Erythroblast (primary cell): ENCODE measurements around the gene EIF4H.
"Not testable (repeated sequence)": the region's sequence is repeated elsewhere in the genome, so short reads cannot be mapped to it uniquely, and the experiment has no call there.

ENCODE experiments used
- DNase-seq, 2 experiments: peaks; one replicate each; lab custom pipeline; 2025; lab: John Stamatoyannopoulos, UW
- GATA1 ChIP-seq: IDR thresholded peaks from 2 replicates; pipeline ENCODE4 v1.6.1; 2011; ENCODE audit warnings: low read depth, mild to moderate bottlenecking, control low read depth, low read length, moderate library complexity
- POLR2A ChIP-seq: IDR thresholded peaks from 2 replicates; pipeline ENCODE4 v1.6.1; 2011; ENCODE audit warnings: mild to moderate bottlenecking, low read length

The EIF4H gene

DNA sequence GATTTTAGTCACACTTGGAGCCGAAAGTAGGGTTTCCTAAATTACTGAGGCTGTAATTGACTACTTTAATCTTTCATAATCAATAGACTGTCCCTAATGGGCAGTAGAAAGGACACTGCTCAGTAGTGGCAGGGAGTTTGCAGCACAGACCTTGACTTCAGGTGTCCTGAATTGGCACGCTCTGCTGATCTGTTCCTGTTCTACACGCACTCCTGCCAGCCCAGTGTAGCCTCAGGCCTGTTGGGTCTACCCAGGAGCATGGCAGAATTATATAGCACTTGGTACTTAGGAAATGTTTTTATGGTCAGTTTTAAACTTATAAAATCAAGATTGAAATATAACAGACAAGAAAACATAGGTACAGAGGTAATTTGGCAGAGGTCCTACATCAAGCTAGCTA is 9.0 kb downstream of the EIF4H start:
- TF ChIP-seq POLR2A (no peak), GATA1 (no peak)
- DNase-seq: no peak

DNA sequence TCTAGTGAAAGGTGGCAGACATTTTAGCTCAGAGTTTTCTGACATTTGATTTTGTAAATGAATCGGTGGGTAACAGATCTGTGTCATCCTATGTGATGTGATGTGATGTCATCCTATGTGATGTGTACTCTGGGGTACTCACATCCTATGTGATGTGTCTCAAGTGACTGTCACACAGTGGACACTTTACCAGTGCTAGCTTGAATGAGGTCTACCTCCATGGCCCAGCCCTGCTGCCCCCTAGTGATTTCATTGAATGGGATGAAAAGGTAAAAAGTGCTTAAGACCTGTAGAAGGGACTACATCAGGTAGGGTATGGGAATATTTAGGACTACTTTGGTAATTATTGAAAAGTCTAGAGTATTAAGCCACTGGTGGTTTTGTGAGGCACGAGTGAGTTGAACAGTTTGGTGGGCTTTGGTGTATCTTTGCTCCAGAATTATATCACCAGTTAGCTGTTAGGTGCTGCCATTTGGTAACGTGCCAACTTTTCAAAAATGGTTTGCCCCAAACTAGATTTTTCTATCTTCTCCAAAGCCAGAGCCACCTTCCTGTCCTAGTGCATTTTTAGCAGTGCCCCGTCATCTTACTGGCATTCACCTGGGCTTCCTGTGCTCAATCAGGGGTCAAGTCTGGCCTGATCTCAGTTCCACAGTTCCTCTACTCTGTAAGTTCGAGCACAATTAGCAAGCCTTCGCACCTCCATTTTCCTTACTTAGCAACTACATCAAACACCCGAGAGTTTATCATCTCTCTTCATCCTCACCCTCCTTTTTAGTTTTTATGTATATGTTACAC is 9.7 kb downstream of the EIF4H start:
- DNase-seq: peak; percentile 27 to 56
- TF ChIP-seq POLR2A: no peak
- no peak for TF ChIP-seq GATA1

DNA sequence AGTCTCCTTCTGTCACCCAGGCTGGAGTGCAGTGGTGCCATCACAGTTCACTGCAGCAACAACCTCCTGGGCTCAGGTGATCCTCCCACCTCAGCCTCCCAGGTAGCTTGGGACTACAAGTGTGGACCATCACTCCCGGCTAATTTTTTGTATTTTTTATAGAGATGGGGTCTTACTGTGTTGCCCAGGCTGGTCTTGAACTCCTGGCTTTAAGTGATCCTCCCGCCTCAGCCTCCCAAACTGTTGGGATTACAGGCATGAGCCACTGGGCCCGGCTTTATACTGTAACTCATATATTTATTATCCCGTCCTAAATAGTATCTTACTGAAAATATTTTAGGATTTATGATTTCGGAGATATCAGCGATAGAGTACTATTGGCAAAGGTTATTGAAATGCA is 10.9 kb downstream of the EIF4H start:
- TF ChIP-seq GATA1 (no peak), POLR2A (no peak)
- no peak for DNase-seq

DNA sequence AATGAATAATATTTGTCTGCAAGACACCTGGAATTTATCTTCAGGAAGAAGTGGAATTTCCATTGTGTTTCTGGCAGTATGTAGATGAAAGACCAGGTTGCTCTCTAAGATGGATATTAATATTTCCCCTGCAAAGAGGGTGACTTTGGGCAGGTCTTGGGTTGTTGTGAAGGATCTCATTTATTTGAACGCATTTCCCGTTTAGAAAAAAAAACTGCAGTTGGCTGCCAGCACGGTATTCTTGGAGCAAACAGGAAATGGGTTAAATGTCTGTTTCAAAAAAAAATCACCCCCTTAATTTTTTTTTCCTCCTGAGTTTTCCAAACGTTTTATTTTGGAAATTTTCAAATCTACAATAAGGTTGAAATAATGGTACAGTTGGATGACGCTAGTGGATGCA is 11.5 kb downstream of the EIF4H start:
- TF ChIP-seq GATA1 (no peak), POLR2A (no peak)
- no peak for DNase-seq

DNA sequence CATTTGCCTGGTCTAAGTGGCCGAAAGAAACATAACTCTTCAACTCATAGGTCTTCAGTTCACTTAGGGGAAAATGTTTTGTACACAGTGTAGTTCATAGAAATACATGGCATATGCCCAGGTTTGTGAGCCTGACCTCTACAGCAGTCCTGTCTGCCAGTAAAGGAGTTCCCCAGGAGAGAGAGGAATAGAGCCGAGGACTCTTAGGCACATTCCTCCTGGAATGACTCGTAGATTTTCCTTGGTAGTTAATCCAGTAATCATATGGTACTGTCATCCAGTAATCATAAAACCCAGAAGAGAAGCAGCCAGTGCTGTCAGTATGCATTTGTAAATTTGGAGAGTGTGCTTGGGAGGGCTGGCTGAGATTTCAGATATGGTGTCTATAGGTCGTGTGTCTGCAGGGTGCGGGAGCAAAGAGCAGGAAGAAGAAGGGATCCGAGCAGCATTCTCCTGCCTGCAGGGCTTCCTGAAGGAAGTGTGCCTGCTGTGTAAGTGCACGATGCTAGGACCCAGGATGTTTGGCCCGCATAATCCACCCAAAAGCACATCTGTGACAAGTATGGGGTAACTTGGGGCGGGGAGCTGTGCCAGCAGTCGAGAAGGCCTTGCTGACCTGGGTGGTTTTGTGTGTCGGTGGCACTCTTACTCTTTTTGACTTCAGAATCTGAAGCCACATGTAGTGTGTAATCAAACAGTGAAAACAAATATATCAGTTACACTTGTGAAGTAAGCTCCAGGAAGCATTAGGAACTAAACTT is 13.9 kb downstream of the EIF4H start:
- no peak for DNase-seq
- no peak for TF ChIP-seq GATA1
- no peak for TF ChIP-seq POLR2A

DNA sequence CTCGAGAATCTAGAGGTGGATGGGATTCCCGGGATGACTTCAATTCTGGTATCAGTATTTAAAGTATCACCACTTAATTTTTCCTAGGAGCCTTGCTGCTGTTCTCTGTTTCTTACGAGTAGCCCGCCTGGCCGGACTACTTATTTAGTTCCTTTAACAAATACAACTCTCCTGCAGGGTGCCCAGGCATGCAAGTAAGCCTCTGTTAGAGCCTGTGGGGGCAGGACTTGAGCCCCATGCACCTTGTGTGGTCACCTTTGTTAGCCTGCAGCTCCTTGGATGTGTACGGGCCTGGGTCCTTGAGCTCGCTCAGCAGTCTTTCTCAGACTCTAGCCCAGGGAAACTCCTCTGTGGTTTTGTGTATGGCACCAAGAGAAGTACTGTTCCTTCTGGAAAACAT is 16.1 kb downstream of the EIF4H start:
- TF ChIP-seq POLR2A: no peak
- TF ChIP-seq GATA1: no peak
- DNase-seq: no peak

DNA sequence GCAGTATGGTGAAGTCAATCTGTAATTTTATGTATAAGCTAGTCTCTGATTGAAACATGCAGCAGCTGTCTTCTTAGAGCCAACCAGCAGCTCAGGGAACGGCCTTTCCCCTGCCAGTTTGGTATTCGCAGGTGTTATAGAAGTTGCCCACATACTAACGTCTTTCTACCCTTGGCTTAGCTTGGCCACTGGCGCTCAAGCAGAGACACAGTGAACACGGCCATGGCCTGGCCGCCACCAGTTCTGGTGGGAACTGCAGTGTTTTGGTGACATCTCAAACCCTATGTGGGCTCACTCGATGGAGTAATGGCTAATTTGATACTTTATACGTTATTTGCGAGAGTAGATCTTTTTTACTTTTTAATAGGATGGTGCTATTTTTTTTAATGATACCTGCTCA is 17.1 kb downstream of the EIF4H start:
- DNase-seq: no peak
- TF ChIP-seq GATA1: no peak
- no peak for TF ChIP-seq POLR2A

DNA sequence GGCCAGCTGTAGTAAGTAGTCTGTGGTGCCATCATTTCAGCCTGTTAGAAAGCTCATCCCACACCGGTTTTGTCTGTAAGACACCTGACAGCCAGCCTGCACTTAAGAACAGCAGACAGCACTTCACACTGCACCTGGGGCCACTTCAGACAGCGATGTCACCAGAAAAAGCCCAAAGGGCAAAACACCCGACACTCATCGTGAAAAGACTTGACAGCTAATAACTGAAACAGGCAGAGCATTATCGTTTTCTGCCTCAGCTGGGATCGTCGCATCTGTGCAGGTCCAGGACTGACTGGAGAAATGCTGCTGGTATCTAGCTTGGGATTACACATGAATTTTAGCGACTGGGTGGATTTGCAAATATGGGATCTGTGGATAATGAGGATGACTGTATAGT is 18.9 kb downstream of the EIF4H start:
- no peak for TF ChIP-seq GATA1
- TF ChIP-seq POLR2A: no peak
- no peak for DNase-seq

DNA sequence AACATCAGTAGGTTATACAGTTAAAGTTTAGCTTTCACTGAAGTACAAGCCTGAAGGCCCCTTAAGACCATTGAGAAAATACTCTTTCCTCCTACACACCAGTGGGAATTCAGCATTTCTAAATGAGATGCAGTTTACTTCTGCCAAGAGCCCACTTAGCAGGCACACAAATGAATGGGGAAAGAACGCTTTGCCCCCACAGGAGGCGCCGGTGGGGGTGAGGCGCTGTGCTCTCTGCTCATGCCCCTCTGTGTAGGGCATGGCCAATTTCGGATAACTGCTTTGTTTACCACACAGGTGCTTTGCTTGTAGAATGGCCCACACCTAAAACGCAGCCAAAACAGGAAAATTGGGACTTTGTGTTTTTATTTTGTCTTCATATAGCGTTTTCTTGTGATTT is 19.8 kb downstream of the EIF4H start:
- DNase-seq: no peak
- no peak for TF ChIP-seq POLR2A
- no peak for TF ChIP-seq GATA1

DNA sequence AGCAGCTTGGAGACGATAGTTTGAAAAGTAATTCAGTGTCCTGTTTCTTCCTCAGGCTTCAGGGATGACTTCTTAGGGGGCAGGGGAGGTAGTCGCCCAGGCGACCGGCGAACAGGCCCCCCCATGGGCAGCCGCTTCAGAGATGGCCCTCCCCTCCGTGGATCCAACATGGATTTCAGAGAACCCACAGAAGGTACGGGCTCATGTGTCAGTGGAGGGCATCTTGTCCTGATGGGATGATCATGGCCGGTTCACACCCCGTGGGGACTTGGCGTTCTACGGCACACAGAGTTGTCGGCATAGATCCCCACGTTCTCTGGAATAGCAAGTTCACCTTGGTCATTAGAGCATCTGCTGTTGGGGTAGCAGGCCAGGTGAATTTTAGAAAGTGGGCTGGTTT is 20.5 kb downstream of the EIF4H start:
- DNase-seq: no peak
- TF ChIP-seq POLR2A: no peak

DNA sequence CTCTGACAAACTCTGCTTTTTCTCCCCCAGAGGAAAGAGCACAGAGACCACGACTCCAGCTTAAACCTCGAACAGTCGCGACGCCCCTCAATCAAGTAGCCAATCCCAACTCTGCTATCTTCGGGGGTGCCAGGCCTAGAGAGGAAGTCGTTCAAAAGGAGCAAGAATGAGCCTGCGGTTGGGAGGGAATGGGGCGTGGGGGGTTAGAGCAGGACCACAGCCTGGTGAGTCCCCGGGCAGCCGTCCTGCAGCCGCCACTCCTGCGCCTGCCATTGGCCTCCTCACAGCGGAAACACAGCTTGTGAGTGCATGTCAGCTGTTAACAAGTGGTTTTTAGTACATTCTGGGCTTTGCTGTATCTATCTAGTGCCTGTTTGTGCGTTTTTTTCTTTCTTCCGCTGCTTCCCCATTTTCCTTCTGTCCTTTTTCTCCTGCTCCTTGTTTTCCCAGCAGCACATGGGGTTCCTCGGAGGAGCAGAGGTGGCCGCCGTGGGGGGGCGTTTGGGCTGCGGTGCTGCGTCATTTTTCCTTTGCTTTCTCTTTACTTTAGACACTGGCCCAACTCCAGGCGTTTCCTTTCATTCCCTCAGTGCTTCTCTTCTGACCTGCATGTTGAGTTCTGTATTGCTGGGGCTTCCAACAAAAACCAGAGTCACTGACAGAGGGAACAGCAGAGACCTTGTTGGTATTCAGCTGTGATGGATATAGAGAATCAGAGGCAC is 21.1 kb downstream of the EIF4H start:
- DNase-seq: not testable (repeated sequence)

DNA sequence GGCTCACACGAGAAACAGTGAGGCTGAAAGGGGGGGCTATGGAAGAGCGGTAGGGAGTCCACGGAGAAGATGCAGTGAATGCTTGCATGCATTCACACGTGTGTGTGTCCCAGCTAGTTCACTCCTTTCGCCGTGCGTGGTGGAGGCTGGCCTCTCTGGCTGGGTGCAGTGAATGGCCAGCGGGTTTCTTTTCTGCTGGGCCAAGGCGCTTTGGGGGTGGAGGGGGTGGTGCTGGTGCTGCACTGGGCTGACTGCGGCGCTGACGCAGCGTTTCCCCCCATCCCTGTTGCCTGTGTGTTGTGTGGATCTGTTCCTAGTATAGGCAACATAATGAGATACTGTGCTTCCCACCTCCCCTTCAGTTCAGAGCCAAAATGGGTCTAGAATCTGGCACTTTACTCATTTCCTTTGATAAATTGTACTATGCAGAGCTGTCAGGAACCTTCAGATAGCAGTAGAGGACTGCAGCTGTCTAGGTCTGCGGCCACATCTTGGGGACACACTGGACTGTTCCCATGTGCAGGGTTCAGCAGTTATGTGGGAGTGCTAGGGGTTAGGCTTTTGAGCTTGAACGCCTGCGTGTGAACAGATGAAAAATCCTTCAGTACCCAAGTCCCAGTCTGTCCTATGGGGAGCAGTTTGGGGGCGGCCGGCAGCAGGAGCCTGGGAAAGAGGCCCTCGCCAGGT is 22.0 kb downstream of the EIF4H start:
- DNase-seq: not testable (repeated sequence)

DNA sequence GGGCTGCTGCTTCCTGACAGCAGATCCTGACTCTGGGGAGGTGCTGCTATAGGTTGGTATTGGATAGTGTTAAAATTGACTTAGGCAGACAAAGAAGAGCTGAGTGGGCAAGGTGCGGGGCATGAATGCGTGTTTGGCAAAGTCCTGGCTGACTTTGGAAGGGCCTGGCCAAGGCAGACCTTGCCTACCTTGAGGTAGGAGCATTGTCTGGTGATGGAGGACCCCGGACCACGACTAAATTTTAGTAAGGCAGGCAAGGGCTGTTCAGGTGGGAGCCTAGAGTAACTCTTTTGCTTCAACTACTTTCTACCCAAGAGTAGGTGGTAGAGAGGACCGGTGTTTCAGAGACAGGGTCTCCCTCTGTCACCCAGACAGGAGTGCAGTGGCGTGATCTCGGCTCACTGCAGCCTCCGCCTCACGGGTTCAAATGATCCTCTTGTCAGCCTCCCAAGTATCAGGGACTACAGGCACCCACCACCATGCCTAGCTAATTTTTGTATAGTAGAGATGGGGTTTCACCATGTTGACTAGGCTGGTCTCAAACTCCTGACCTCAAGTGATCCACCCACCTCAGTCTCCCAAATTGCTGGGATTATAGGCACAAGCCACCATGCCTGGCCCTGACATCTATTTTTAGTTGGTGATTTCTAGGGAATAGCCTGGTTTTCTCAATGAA is 23.4 kb downstream of the EIF4H start:
- no peak for DNase-seq

More for the DNA sequence above, 23.4 kb downstream of the EIF4H start:
- TF ChIP-seq POLR2A: no peak
- no peak for TF ChIP-seq GATA1
